NB4 (cell line): ENCODE data around the gene SUCLG1.

ENCODE experiments used
- CTCF ChIP-seq: IDR thresholded peaks from one replicate; pipeline ENCODE4 v1.5.1; 2012; ENCODE audit warnings: low read depth, low read length
- MAX ChIP-seq: IDR thresholded peaks from 2 replicates; pipeline ENCODE4 v1.6.1; 2011; ENCODE audit warnings: low read depth, low read length
- POLR2A ChIP-seq: IDR thresholded peaks from 2 replicates; pipeline ENCODE4 v1.6.1; 2011; ENCODE audit warnings: mild to moderate bottlenecking; ENCODE audit not compliant: insufficient read length; ENCODE audit errors: extremely low read depth

- no peak for TF ChIP-seq CTCF
- no peak for TF ChIP-seq POLR2A
- TF ChIP-seq MAX: no peak
Observed at GRCh38 chr2:84394628-84395027, 64.5 kb downstream of the SUCLG1 start.
